ENCODE data around the gene CDH12.
"Not testable (repeated sequence)": the region's sequence is repeated elsewhere in the genome, so short reads cannot be mapped to it uniquely, and the experiment has no call there.

CDH12 gene

DNA sequence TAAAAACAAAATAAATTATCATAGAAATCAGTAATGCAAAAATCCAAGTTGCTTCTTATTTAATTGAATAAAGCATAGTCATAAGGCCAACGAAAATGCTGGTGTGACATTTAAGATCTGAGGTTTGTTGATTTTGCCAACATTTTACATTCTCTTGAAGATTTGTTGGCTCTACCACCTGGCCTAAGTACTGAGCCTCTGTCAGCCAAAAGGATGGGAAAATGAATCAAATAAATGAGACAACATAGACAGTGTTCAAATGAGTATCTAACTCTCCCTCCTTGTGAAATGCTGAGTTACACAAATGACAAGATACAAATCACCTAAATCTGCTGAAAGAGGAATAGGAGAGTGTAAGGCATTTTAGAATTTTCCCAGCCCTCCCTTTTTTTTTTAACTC, 575.0 kb downstream of the CDH12 start:
- H3K27me3 ChIP-seq (ENCODE audit: insufficient read depth, poor library complexity, severe bottlenecking), result no peaks in the 10 kb centered on the region
- no peak overlapping the region for H3K27ac ChIP-seq (replicated peaks)
- H3K4me3 ChIP-seq (replicated peaks; ENCODE audit: insufficient read depth, low read length), result no peak overlapping the region
- TF ChIP-seq GABPA (IDR thresholded peaks at IDR 0.05; ENCODE audit: low read depth) (no peak), CTCF (IDR thresholded peaks at IDR 0.05; ENCODE audit: insufficient read depth, low read length) (no peak), SPI1 (IDR thresholded peaks at IDR 0.05; ENCODE audit: borderline replicate concordance, low read depth) (no peak), POLR2AphosphoS5 (IDR thresholded peaks at IDR 0.05; ENCODE audit: low read depth) (no peak)
- TF ChIP-seq, protein P1, sequence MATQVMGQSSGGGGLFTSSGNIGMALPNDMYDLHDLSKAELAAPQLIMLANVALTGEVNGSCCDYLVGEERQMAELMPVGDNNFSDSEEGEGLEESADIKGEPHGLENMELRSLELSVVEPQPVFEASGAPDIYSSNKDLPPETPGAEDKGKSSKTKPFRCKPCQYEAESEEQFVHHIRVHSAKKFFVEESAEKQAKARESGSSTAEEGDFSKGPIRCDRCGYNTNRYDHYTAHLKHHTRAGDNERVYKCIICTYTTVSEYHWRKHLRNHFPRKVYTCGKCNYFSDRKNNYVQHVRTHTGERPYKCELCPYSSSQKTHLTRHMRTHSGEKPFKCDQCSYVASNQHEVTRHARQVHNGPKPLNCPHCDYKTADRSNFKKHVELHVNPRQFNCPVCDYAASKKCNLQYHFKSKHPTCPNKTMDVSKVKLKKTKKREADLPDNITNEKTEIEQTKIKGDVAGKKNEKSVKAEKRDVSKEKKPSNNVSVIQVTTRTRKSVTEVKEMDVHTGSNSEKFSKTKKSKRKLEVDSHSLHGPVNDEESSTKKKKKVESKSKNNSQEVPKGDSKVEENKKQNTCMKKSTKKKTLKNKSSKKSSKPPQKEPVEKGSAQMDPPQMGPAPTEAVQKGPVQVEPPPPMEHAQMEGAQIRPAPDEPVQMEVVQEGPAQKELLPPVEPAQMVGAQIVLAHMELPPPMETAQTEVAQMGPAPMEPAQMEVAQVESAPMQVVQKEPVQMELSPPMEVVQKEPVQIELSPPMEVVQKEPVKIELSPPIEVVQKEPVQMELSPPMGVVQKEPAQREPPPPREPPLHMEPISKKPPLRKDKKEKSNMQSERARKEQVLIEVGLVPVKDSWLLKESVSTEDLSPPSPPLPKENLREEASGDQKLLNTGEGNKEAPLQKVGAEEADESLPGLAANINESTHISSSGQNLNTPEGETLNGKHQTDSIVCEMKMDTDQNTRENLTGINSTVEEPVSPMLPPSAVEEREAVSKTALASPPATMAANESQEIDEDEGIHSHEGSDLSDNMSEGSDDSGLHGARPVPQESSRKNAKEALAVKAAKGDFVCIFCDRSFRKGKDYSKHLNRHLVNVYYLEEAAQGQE (IDR thresholded peaks at IDR 0.05; ENCODE audit: insufficient replicate concordance, low read depth), result no peak
- DNase-seq (ENCODE audit: low read depth in 1 of 2, low spot score in 1 of 2), result no peak

- DNase-seq (ENCODE audit: low read depth in 1 of 2, low spot score in 1 of 2), result no peak
- no peaks in the 10 kb centered on the region for H3K27me3 ChIP-seq (ENCODE audit: insufficient read depth, poor library complexity, severe bottlenecking)
- no peak for TF ChIP-seq CTCF (IDR thresholded peaks at IDR 0.05; ENCODE audit: insufficient read depth, low read length)
- TF ChIP-seq SPI1 (IDR thresholded peaks at IDR 0.05; ENCODE audit: borderline replicate concordance, low read depth), result no peak
- TF ChIP-seq, protein P1 (IDR thresholded peaks at IDR 0.05; ENCODE audit: insufficient replicate concordance, low read depth), result no peak
- no peak for TF ChIP-seq GABPA (IDR thresholded peaks at IDR 0.05; ENCODE audit: low read depth)
- TF ChIP-seq POLR2AphosphoS5 (IDR thresholded peaks at IDR 0.05; ENCODE audit: low read depth), result no peak
- H3K27ac ChIP-seq (replicated peaks), result no peak overlapping the region
- H3K4me3 ChIP-seq (replicated peaks; ENCODE audit: insufficient read depth, low read length), result no peak overlapping the region
These were observed 576.1 kb downstream of the CDH12 start for GRCh38 chr5:22277006-22277405.

DNA sequence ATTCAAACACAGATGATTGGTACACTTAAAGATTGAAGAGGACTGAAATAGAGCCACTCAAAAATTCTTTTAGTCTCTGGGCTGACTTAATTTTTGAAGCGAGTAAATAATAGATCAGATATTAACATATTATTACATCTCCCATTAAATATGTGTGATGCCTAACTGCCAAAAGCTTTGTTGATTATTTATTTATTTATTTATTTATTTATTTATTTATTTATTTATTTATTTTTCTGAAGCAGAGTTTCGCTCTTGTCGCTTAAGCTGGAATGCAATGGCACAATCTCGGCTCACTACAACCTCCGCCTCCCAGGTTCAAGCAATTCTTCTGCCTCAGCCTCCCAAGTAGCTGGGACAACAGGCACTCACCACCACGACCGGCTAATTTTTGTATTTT, 587.3 kb downstream of the CDH12 start:
- DNase-seq (ENCODE audit: low read depth in 1 of 2, low spot score in 1 of 2); H3K27ac ChIP-seq (replicated peaks); H3K27me3 ChIP-seq (ENCODE audit: insufficient read depth, poor library complexity, severe bottlenecking): not testable (repeated sequence)

GRCh38 chr5:22258139-22258538, 595.0 kb downstream of the CDH12 start:
- TF ChIP-seq POLR2AphosphoS5 (IDR thresholded peaks at IDR 0.05; ENCODE audit: low read depth) (no peak), CTCF (IDR thresholded peaks at IDR 0.05; ENCODE audit: insufficient read depth, low read length) (no peak), SPI1 (IDR thresholded peaks at IDR 0.05; ENCODE audit: borderline replicate concordance, low read depth) (no peak), GABPA (IDR thresholded peaks at IDR 0.05; ENCODE audit: low read depth) (no peak)
- TF ChIP-seq, protein P1 (IDR thresholded peaks at IDR 0.05; ENCODE audit: insufficient replicate concordance, low read depth), result no peak
- Histone ChIP-seq H3K27ac (replicated peaks) (no peak overlapping the region), H3K4me3 (replicated peaks; ENCODE audit: insufficient read depth, low read length) (no peak overlapping the region), H3K27me3 (ENCODE audit: insufficient read depth, poor library complexity, severe bottlenecking) (no peaks in the 10 kb centered on the region)
- no peak for DNase-seq (ENCODE audit: low read depth in 1 of 2, low spot score in 1 of 2)

More for the DNA sequence above, 587.3 kb downstream of the CDH12 start:
- H3K4me3 ChIP-seq (replicated peaks; ENCODE audit: insufficient read depth, low read length), result not testable (repeated sequence)
